Measurements from ENCODE around the gene GDPD1.

The GDPD1 gene

GRCh38 chr17:59234631-59235030, 14.3 kb downstream of the GDPD1 start:
- Histone ChIP-seq H3K4me3 (ENCODE audit: low read length) (no peak overlapping the region), H3K36me3 (replicated peaks; ENCODE audit: low read depth, low read length) (no peaks in the 10 kb centered on the region), H2AFZ (ENCODE audit: low read depth, low read length) (no peak overlapping the region), H4K20me1 (ENCODE audit: insufficient read depth, low read length) (no peaks in the 10 kb centered on the region), H3K79me2 (ENCODE audit: low read length) (no peaks in the 10 kb centered on the region), H3K27ac (ENCODE audit: low read length) (no peak overlapping the region), H3K9ac (ENCODE audit: low read length) (no peak overlapping the region), H3K9me3 (ENCODE audit: insufficient read depth, low read length) (no peaks in the 10 kb centered on the region), H3K4me2 (ENCODE audit: low read length) (peak overlapping the region; percentile 39), H3K27me3 (ENCODE audit: low read depth, low read length) (no peaks in the 10 kb centered on the region), H3K4me1 (ENCODE audit: low read length) (peaks cover 3% of the 10 kb centered on the region; the same call in 1 of the 2 replicates)
- TF ChIP-seq EZH2phosphoT487 (IDR thresholded peaks at IDR 0.05; ENCODE audit: low read depth), result no peak
- TF ChIP-seq, protein P1, sequence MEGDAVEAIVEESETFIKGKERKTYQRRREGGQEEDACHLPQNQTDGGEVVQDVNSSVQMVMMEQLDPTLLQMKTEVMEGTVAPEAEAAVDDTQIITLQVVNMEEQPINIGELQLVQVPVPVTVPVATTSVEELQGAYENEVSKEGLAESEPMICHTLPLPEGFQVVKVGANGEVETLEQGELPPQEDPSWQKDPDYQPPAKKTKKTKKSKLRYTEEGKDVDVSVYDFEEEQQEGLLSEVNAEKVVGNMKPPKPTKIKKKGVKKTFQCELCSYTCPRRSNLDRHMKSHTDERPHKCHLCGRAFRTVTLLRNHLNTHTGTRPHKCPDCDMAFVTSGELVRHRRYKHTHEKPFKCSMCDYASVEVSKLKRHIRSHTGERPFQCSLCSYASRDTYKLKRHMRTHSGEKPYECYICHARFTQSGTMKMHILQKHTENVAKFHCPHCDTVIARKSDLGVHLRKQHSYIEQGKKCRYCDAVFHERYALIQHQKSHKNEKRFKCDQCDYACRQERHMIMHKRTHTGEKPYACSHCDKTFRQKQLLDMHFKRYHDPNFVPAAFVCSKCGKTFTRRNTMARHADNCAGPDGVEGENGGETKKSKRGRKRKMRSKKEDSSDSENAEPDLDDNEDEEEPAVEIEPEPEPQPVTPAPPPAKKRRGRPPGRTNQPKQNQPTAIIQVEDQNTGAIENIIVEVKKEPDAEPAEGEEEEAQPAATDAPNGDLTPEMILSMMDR (IDR thresholded peaks at IDR 0.05; ENCODE audit: low read depth, low read length), result no peak

DNA sequence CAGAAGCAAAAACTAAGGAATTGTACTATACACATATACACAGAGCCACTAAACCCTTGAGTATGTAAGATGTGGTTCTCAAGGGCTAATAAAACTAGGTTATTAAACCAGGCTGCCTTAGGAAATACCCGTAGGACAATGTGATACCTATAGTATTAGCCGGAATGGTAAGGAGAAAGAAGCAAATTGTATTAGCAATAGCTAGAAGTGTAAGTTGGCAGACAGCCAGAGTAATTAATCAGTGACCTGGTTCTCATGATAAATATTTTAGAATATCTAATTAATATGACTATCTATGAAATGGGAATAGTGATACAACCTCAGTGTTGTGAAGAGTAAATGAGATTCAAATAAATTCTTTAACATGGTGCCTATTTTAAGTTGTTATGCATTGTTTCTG, 18.6 kb downstream of the GDPD1 start:
- no peaks in the 10 kb centered on the region for H3K9me3 ChIP-seq (ENCODE audit: insufficient read depth, low read length)
- H3K79me2 ChIP-seq (ENCODE audit: low read length), result no peaks in the 10 kb centered on the region
- no peak overlapping the region for H3K4me3 ChIP-seq (ENCODE audit: low read length)
- TF ChIP-seq EZH2phosphoT487 (IDR thresholded peaks at IDR 0.05; ENCODE audit: low read depth), result no peak
- TF ChIP-seq, protein P1 (IDR thresholded peaks at IDR 0.05; ENCODE audit: low read depth, low read length), result no peak
- peaks cover 3% of the 10 kb centered on the region; the same call in 1 of the 2 replicates for H3K4me1 ChIP-seq (ENCODE audit: low read length)
- no peak overlapping the region for H3K27ac ChIP-seq (ENCODE audit: low read length)
- H3K9ac ChIP-seq (ENCODE audit: low read length), result no peak overlapping the region
- no peaks in the 10 kb centered on the region for H4K20me1 ChIP-seq (ENCODE audit: insufficient read depth, low read length)
- no peaks in the 10 kb centered on the region for H3K27me3 ChIP-seq (ENCODE audit: low read depth, low read length)
- no peak overlapping the region for H3K4me2 ChIP-seq (ENCODE audit: low read length)
- no peak overlapping the region for H2AFZ ChIP-seq (ENCODE audit: low read depth, low read length)
- no peaks in the 10 kb centered on the region for H3K36me3 ChIP-seq (replicated peaks; ENCODE audit: low read depth, low read length)

DNA sequence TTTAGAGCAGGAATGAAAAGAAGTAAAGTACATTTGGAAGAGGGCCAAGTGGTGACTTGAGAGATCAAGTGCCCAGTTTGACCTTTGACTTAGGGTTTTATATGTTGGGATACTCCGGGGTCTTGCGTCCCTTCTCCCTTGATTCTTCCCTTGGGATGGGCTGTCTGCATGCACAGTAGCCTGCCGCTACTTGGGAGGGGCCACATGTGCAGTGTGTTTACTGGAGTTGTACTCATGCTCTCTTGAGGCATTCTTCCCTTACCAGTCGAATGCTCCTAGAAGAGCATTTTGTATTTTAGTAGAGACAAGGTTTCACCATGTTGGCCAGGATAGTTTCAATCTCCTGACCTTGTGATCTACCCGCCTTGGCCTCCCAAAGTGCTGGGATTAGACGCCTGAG, 23.8 kb downstream of the GDPD1 start:
- Histone ChIP-seq H2AFZ (ENCODE audit: low read depth, low read length) (no peak overlapping the region), H3K9me3 (ENCODE audit: insufficient read depth, low read length) (no peaks in the 10 kb centered on the region), H3K79me2 (ENCODE audit: low read length) (no peaks in the 10 kb centered on the region), H3K9ac (ENCODE audit: low read length) (no peak overlapping the region), H3K27me3 (ENCODE audit: low read depth, low read length) (no peaks in the 10 kb centered on the region), H3K36me3 (replicated peaks; ENCODE audit: low read depth, low read length) (no peaks in the 10 kb centered on the region), H3K4me2 (ENCODE audit: low read length) (no peak overlapping the region), H4K20me1 (ENCODE audit: insufficient read depth, low read length) (no peaks in the 10 kb centered on the region), H3K4me3 (ENCODE audit: low read length) (no peak overlapping the region), H3K27ac (ENCODE audit: low read length) (no peak overlapping the region), H3K4me1 (ENCODE audit: low read length) (no peaks in the 10 kb centered on the region)
- no peak for TF ChIP-seq EZH2phosphoT487 (IDR thresholded peaks at IDR 0.05; ENCODE audit: low read depth)
- TF ChIP-seq, protein P1 (IDR thresholded peaks at IDR 0.05; ENCODE audit: low read depth, low read length), result no peak

DNA sequence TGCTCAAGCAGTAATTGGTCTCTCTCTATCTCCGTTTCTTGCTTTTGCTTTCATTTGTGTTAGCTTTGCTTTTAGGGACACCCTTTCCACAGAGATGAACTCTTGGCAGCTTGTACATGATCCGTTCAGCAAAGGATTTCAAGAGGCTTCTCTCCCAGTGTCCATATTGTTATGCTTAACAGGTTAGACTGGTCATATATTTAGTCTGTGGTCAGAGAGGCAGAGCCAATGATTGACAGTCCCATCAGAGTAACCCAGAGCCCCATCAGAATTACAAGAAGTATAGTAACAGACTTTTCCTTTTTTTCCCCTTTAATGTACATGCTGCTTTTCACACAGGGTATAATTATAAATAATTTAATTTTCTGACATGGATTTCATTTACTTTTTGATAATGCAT, 34.4 kb downstream of the GDPD1 start:
- Histone ChIP-seq H2AFZ (ENCODE audit: low read depth, low read length) (no peak overlapping the region; the same call in 1 of the 2 replicates), H3K27me3 (ENCODE audit: low read depth, low read length) (no peaks in the 10 kb centered on the region), H3K36me3 (replicated peaks; ENCODE audit: low read depth, low read length) (no peaks in the 10 kb centered on the region), H3K4me3 (ENCODE audit: low read length) (no peak overlapping the region), H3K27ac (ENCODE audit: low read length) (no peak overlapping the region), H3K9me3 (ENCODE audit: insufficient read depth, low read length) (no peaks in the 10 kb centered on the region), H3K4me1 (ENCODE audit: low read length) (peaks cover 6% of the 10 kb centered on the region), H4K20me1 (ENCODE audit: insufficient read depth, low read length) (no peaks in the 10 kb centered on the region), H3K4me2 (ENCODE audit: low read length) (peak overlapping the region; percentile 39; the same call in 1 of the 2 replicates), H3K79me2 (ENCODE audit: low read length) (no peaks in the 10 kb centered on the region), H3K9ac (ENCODE audit: low read length) (no peak overlapping the region)
- TF ChIP-seq, protein P1 (IDR thresholded peaks at IDR 0.05; ENCODE audit: low read depth, low read length), result no peak

Measured in OCI-LY3 (cell line).